HG02852 (cell line): ENCODE results near the gene MAP4K2.
A peak's percentile ranks its signal among the peaks of the same experiment; 100 is the strongest.

Source experiments
- ATAC-seq: cut with Tn5 transposase; IDR thresholded peaks from one replicate; pipeline ENCODE4 v1.9.1; 2021; ENCODE audit warnings: mild to moderate bottlenecking, moderate library complexity; ENCODE audit not compliant: unreplicated experiment

The MAP4K2 gene

DNA sequence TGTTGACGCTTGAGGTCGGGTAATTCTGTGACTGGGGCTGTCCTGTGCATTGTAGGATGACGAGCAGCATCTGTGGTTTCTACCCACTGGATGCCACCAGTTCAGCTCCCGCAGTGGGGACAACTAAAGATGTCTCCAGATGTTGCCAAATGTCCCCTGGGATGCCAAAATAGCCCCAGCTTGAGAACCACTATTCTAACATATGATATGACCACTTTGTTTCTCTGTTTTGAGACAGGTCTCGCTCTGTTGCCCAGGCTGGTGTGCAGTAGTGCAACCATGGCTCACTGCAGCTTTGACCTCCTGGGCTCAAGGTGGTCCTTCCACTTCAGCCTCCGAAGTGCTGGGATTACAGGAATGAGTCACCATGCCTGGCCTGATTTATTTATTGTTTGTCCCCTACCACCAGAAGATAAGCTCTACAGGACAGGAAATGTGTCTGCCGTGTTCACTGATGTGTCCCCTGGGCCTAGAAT is 11.7 kb upstream of the MAP4K2 start:
- no peak for ATAC-seq

DNA sequence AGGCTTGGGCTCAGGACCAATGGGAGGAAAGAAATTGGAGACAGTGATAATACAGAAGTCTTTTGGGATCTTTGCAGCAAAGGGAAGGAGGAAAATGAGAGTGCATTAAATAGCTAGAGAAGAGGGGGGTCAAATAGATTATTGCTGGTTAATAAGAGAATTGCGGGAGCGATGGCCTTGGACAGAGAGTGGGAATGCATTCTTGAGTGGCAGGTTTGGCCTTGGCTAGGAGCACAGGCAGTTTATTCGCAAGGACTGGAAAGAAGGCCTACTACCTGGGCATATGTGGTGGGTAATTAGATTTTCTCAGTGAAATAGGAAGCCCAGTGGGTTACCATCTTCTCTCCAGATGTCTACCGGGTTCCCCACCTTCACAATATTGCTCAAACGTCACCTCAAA is 10.8 kb upstream of the MAP4K2 start:
- no peak for ATAC-seq

DNA sequence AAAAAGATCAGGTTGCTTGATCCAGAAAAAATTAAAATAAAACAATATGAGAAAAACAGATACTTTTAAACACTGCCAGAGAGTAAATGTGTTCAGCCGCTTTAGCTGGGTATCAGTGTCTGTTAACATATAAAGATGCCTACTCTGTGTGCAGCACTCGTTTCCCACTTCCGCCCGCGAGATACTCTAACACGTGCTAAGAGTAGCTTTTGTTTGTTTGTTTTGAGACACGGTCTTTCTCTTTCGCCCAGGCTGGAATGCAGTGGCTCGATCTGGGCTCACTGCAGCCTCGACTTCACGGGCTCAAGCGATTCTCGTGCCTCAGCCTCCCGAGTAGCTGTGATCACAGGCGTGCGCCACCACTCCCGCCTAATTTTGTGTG is 7.9 kb upstream of the MAP4K2 start:
- ATAC-seq = peak; percentile 5

DNA sequence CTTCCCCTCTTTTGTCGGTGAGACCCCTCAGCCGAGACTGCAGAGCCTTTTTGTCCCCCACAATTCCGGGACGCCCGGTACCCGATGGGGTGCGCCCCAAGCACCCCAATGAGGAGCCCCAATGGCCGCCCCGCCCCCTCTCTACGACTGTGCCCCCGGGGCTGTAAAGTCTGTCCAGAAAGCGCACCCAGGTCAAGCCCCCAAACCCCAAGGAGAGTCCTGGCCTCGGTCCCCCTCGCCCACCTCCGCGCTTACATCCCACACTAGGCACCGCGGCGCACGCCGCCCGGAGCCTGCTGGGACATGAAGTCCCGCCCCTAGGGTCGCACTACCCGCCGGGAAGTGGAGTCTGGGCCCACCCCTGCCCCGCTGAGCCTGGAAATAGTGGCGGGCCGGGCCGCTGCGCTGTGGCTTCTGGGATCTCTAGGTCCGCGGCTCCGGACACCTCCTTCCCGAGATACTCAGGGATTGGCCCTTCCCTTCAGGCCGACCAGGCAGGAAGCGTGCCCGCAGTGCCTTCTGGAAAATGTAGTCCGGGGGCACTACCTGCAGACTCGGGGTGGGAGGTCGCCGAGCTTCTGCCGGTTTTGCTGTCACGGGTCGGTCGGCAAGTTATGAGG is 7.4 kb upstream of the MAP4K2 start, which contains the start of gene MEN1:
MEN1 (minus strand) TSS at position 281 of the 620 bp plus-strand sequence. CDS start 442 bp downstream, outside the sequence.
- ATAC-seq = peak; percentile 63

DNA sequence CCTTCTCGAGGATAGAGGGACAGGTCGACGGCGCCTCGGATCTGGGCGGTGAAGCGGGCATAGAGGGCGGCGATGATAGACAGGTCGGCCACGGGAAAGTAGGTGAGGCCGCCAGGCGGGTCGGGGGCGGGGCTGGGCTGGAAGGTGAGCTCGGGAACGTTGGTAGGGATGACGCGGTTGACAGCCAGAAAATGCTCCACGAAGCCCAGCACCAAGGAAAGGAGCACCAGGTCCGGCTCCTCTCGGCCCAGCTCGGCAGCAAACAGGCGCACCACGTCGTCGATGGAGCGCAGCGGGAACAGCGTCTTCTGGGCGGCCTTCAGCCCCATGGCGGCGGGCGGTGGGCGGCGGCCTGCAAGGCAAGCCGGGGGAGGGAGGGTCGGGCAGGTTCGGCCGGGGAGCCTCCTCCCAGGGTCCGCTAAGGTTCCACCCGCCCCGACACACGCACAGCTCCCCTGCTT is 6.8 kb upstream of the MAP4K2 start:
- no peak for ATAC-seq

DNA sequence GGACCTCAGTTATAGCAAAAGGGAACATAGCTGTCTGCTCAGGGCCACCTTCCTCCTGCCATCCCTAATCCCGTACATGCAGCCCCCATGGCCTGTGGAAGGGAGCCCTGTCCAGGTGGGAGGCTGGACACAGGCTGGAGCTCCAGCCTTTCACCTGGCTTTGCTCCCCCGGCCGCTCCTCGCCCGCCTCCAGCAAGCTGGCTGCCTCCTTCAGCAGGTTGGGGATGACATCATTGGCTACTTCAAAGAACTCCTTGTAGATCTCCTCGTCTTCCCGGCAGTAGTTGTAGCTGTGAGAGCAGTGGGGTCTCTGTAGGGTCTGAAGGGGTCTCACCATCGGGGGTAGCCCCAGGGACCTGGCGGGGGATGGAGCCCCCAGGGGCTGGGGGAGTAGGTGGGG is 2.5 kb upstream of the MAP4K2 start:
- no peak for ATAC-seq

DNA sequence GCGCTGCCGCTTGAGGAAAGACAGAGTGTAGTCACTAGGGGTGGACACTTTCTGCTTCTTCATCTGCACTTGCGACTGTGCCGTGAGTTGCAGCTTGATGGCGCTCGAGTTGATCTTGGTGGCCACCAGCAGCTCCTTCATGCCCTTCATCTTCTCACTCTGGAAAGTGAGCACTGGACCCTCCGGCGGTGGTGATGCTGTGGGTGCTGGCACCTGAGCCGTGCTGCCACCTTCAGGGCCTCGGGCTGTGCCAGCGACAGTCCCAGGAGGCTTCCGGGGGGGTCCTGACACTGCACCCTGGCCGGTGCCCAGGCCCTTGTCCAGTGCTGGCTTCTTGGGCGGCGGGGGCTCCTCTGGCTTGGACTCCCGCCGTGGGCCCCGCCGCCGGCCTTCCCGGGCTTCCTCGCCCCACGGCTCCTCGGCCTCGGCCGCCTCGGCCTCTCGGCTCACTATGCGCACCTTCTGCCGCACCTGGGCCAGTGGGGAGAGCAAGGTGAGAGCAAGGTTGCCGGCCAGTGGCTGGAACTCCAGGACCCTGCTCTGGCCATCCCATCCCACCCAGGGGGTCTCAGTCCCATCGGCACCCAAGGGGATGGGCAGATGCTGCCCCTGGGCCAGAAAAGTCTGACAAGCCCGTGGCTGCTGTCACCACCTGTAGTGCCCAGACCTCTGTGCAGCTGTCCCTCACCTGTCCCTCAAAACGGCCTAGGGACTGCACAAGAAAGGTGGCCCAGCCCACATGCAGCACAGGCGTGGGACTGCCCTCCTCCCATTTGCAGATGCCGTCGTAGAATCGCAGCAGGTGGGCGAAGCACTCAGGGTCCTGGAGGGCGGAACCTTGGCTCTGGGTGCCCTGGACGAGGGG is 1.6 kb upstream of the MAP4K2 start:
- no peak for ATAC-seq

DNA sequence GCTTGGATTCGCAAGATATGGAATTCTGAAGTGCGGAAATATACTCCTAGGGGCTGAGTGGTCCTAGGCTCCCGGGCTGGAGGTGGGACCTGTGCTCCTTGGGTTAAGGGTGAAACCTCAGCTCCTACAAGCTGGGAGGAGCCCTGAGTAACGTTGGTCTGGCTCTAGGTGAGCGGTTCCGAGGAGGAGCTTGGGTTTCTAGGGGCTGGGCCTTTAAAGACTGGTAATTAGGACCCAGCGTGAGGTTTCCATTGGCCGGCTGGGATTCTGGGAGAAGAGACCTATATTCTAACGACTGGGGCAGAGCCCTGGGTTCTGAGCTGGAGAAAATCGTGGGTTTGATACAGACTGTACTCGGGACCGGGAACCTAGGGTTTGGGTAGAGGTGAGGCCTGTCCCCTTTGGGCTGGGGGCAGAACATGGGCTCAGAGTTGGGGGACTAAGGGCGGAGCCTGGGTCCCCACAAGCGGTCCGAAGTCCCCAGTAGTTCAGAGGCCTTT is 882 bp upstream of the MAP4K2 start:
- ATAC-seq = no peak

DNA sequence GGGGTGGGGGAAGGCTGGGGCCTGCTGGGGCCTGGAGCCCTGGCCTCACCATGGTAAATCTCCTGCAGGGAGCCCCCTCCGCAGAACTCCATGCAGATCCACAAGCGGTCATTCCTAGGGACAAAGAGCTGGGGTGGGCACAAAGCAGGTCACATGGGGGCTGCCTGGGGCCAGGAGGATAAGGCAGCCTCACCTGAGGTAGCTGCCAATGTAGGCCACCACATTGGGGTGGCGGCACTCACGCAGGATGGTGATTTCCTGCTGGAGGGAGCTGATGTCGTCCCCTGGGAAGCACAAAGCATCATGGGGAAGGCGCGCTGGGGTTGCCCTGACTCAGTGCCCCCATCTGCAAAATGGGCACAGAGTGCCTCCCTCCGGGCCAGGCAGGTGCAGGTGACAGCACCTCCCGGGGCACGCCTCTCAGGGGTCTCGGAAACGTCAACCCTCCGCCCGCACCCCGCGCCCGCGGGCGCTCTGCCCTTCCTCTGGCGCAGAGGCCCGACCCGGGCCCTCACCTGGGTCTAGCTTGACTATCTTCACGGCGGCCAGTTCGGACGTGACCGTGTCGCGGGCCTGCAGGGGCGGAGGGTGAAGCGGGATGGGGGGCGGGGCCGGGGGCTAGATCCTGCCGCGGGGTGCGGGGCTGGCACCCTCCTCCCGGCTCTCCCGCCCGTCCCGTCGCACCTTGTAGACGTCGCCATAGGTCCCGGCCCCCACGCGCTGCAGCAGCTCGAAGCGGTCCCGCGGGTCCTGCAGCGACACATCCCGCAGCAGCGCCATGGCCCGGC is 450 bp downstream of the MAP4K2 start:
- ATAC-seq = peak; percentile 27

DNA sequence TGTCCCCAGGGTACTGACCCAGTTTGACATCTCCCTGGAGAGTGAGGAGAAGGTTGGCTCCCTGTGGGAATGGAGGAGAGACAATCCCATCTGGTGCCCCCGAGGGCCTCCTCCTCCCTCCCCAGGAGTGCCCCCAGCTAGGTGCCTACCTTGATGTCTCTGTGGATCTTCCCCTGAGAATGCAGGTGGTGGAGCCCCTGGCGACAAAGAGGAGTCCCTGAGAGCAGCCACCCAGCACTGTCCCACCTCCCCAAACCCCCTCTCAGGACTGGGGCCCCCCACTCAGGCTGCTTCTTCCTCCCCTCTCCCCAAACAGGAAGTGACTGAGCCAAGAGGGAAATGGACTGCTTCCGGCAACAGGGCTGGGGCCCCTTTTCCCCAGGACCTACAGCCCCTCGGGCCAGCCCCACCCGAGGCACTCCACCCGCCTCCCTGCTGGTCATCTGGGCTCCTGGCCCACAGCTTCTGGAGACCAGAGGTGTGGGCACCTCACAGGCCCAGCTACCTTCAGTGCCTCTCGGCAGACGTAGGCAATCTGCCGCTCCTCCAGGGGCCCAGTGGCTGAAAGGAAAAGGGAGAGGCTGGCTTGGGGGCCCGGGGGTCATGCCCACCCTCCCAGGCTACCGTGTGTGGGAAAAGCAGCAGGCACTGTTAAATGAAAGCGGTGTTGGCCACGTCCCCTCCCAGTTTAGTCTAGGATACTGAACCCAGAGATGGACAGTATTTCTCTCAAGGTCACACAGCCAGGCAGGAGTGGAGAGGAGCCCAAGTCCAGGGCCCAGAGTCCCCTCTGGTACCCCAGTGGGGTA is 1.2 kb downstream of the MAP4K2 start:
- ATAC-seq = no peak

DNA sequence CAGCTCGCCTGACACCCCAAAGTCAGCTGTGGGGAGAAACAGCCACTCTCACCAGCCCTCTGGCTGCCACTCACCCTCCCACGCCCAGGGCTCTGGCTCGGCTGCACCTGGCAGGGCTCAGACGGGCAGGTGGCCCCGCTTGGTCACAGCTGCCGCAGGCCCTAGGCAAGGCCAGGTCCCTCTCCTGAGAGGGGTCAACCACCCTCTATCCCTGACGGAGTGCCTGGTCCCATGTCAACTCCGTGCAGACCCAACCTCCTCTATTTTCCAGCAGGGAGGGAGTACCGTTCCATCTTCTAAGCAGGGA is 1.9 kb downstream of the MAP4K2 start:
- ATAC-seq = no peak

DNA sequence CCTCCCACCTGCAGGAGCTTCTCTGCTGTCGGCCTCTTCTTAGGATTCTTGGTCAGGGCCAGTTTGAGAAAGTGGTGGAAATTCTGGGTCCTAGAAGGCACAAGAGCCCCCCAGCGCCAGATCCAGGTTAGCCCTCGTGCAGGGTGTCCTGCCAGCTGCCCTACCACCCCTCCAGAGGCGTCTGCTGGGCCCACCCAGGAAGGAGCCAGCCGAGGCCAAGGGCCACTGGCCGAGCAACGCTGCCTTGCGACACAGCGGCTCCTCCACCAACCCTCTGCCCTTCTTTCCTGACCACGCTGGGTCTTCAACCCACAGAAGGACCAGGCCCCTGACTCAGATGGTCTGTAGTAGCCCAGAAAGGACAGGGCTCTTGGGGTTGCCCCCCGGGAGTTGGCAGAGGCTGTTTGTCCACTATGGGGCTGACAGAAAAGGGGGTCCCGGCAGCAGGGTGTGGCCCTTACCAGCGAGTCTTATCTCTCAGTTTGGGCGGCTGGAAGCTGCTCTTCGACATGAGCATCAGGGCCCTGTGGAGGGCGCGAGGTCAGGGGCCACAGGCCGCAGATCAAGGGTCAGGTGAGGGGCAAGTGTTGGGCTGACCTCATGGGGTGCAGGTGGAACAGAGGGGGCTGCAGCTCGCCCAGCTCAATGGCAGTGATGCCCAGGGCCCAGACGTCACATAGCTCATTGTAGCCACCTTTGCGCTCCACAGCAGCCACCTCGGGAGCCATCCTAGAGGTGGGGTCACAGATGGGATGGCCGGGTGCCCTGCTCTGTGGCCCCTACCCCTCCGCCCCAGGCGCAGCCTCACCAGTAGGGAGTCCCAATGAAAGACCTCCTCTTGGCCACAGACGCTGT is 2.5 kb downstream of the MAP4K2 start:
- no peak for ATAC-seq

DNA sequence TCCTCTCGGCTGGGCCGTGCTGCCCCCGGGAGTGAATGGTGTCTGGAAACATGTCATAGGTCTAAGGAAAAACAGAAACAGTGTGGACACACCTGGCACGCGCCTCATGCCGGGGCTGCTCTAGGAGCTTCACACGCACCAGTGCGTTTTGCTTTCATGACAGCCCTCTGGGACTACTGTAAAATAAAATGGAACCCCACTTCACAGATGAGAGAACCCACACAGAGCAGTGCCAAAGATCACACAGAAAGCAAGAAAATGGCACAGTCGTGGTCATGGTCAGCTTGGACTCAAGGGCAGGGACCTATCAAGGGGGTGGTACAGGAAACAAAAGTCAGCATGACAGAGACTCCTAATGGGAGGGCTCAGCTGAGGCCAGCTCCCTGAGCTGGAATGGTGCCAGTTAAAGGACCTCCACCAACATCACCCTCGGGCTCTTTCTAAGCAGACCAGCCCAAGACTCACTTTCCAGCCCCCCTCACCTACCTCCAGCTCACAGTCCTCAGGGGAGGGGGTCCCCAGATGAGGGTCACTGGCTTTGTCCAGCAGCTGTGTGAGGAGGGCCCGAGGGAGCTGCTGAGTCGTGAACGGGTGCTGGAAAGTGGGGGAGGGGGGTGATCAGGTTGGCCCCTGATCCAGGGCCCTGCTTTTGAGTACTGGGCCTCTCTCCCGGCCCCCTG is 3.3 kb downstream of the MAP4K2 start:
- ATAC-seq = no peak

DNA sequence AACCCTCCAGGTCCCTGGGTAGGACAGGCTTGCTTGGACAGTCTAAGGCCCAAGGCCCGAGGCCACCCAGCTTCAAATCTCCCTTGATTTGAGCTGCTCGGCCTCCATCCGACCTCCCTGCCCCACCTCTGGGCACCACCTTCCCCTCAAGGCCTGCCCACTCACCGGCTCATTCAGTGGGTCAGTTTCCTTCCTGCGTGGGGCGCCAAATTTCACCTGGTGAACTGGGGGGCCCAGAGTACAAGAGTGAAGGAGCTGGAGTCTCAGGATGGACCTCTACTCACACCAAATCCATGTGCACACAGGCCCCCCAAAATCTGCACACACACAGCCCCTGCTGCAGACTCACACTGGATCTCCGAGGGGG is 3.8 kb downstream of the MAP4K2 start:
- ATAC-seq = no peak

DNA sequence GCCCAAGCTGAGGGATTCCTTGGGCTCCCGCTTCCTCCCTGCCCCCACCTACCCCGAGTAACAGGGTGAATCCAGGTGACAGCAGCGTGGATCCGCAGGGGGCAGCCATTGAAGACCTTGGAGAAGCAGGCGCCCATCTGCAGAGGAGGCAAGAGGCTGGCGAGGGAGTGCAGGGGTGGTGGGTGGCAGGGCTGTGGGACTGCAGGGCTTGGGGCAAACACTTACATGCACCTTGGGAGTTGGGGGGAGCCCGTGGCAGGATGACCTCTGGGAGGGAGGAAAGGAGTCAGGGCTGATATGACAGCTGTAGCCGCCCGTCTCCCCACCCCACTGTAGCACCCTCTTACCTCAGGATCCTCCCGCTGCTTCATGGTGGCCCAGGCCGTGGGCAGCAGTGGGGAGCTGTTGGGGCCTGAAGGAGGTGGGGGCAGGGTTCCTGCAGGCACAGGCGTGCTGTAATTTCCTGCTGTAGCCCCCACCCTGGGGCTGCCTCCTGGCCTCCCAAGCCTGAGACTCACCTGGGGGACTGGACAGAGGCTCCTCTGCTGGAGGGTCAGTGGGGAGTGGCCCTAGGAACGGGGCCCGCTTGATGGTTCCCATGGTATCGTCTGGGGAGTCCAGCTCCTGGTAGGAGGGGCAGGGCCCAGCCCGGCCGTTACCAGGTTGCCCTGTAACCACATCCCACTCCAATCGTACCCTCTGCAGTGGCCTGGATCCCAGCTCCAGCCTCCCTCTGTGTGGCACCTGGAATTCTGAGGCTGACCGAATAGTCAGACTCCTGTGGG is 6.1 kb downstream of the MAP4K2 start:
- ATAC-seq = no peak

DNA sequence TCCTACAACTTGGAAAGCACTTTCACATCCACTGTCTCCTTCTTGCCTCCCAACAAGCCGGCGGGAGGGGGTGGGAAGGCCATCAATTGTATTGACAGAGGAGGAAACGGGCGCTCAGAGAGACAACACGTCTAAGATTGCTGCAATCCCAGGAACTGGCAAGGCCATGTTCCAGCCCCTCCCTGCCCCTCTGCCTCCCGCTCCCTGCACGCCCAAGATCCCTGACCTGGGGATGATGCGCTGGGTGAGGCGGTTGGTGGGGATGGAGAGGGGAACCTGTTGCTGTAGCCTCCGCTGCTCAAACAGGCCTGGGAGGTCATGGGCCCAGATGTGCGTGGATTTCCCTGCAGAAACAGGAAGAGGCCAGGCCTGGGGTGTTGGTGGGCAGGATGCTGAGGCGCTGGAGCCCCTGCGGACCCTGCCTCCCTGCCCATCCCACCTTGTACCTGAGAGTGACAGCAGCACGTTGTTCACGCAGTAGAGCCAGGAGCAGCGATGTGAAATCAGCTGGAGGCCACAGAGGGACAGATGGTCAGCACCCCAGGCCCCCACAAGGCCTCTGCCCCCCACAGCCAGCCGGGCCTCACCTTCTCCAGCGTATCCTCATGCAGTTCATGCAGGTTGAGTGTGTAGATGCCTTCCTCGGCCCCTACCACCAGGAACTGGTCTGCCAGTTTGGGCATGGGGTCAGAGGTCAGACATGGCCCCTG is 6.8 kb downstream of the MAP4K2 start:
- no peak for ATAC-seq

DNA sequence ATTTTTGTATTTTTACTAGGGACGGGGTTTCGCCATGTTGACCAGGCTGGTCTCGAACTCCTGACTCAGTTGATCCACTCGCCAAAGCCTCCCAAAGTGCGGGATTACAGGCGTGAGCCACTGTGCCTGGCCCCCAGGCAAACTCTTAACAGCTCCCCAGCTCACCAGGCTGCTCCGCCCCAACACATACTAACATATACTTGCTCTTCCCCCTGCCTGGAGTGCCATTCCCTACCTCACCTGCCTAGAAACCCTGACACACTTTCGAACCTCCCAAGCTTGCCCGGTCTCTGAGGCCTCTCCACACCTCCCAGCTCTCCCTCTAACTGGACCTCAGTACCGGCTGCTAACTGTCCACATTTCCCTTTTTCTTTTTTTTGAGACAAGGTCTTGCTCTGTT is 8.5 kb downstream of the MAP4K2 start:
- no peak for ATAC-seq
